T-helper 2 cell treated with Interferon-gamma antibody and Interleukin-4, amounts not matched to agents 5 μg/mL and 100 μg/mL, for 36 hours (primary cell): ENCODE results near the gene TRAPPC12.
"Not testable (repeated sequence)": the region's sequence is repeated elsewhere in the genome, so short reads cannot be mapped to it uniquely, and the experiment has no call there.

Experiments used
- DNase-seq: peaks from one replicate; pipeline ENCODE4 v3.0.0; 2021; ENCODE audit warnings: low spot score
- H3K27ac Mint-ChIP-seq: one replicate; pipeline ENCODE4 v1.8.0; 2021; ENCODE audit warnings: mild to moderate bottlenecking, mixed read lengths
- H3K27me3 Mint-ChIP-seq: one replicate; pipeline ENCODE4 v1.8.0; 2021; ENCODE audit warnings: low read depth, mixed read lengths
- H3K36me3 Mint-ChIP-seq: one replicate; pipeline ENCODE4 v1.8.0; 2021; ENCODE audit warnings: low read depth, mixed read lengths
- H3K4me1 Mint-ChIP-seq: one replicate; pipeline ENCODE4 v1.8.0; 2021; ENCODE audit warnings: low read depth, mixed read lengths
- H3K4me3 Mint-ChIP-seq: one replicate; pipeline ENCODE4 v1.8.0; 2022; ENCODE audit warnings: mild to moderate bottlenecking, moderate library complexity, mixed read lengths
- H3K9me3 Mint-ChIP-seq: one replicate; pipeline ENCODE4 v1.8.0; 2021; ENCODE audit warnings: mixed read lengths

Gene TRAPPC12

DNA sequence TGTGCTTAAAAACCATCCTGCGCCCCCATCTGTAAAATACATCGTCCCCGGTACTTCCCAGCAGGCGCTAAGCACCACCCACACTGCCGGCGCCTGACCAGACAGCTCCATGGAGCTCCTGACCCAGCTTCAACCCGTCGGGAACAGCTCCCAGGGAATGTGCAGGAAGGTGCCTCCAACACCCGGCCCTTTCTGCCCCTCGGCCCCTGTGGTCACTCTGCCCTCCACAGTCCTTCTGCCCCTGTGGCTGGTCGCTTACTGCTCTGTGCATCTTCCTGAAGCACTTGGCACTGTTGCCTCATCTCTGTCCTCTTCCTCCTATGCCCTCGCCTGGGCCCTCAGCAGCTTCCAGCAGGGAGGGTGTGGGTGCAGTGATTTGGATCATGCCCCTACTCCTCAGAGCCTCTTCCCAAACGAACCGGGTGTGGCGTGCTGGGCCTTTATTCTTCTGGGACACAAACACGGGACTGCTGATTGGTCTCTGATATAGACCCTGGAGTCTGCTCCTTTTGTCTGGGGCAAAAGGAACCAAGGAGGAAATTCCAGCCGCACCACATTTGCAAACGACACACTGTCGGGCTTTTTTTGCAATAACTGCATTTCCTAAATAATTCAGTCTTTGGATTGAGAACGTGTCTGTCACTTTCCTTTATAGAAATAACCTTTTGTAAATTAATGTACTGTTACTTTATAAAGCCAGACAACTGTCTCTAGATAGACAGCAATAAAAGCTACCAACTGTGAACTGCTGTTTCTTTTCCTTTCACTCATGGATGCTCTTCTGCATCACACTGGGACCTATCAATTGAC, 73.9 kb downstream of the TRAPPC12 start:
- Mint-ChIP-seq H3K9me3 (no peaks in the 10 kb centered on the region), H3K27ac (no peak overlapping the region), H3K27me3 (no peaks in the 10 kb centered on the region), H3K36me3 (peaks cover 23% of the 10 kb centered on the region), H3K4me1 (peaks cover 2% of the 10 kb centered on the region), H3K4me3 (no peak overlapping the region)
- DNase-seq, result no peak

DNA sequence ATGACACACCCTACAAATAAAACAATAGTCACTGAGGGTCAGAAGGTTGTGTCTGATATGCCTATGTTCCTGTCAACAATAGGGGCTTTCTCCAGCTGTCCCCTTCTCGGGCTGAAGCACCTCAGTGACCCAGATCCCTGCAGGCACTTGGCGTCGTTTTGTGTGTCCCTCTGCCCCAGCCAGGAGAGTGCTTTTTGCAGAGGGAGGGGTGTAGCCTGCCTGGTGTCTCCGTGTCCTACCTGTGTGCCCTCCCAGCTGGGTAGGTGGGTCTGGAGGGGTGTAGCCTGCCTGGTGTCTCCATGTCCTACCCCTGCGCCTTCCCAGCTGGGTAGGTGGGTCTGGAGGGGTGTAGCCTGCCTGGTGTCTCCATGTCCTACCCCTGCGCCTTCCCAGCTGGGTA, 74.5 kb downstream of the TRAPPC12 start:
- H3K27me3 Mint-ChIP-seq, H3K4me3 Mint-ChIP-seq, H3K9me3 Mint-ChIP-seq, DNase-seq, H3K27ac Mint-ChIP-seq, H3K4me1 Mint-ChIP-seq: not testable (repeated sequence)
- H3K36me3 Mint-ChIP-seq, result peaks cover 25% of the 10 kb centered on the region

- no peak overlapping the region for H3K27ac Mint-ChIP-seq
Measured at GRCh38 chr2:3454802-3455201, 75.3 kb downstream of the TRAPPC12 start.

GRCh38 chr2:3456125-3456524, 76.6 kb downstream of the TRAPPC12 start:
- DNase-seq, result no peak
- H3K27me3 Mint-ChIP-seq, result no peaks in the 10 kb centered on the region
- peaks cover 20% of the 10 kb centered on the region for H3K36me3 Mint-ChIP-seq
- no peaks in the 10 kb centered on the region for H3K9me3 Mint-ChIP-seq
- no peak overlapping the region for H3K4me3 Mint-ChIP-seq
- peaks cover 2% of the 10 kb centered on the region for H3K4me1 Mint-ChIP-seq
- no peak overlapping the region for H3K27ac Mint-ChIP-seq

More at GRCh38 chr2:3454802-3455201, 75.3 kb downstream of the TRAPPC12 start:
- H3K4me3 Mint-ChIP-seq, result no peak overlapping the region
- peaks cover 24% of the 10 kb centered on the region for H3K36me3 Mint-ChIP-seq
- DNase-seq, result no peak
- H3K4me1 Mint-ChIP-seq, result peaks cover 2% of the 10 kb centered on the region
- H3K9me3 Mint-ChIP-seq, result no peaks in the 10 kb centered on the region
- H3K27me3 Mint-ChIP-seq, result no peaks in the 10 kb centered on the region

- H3K9me3 Mint-ChIP-seq, result no peaks in the 10 kb centered on the region
- no peak for DNase-seq
- H3K36me3 Mint-ChIP-seq, result peaks cover 19% of the 10 kb centered on the region
- no peak overlapping the region for H3K27ac Mint-ChIP-seq
- H3K4me3 Mint-ChIP-seq, result no peak overlapping the region
- H3K27me3 Mint-ChIP-seq, result no peaks in the 10 kb centered on the region
- peaks cover 6% of the 10 kb centered on the region for H3K4me1 Mint-ChIP-seq
Measured at GRCh38 chr2:3457524-3458395, 78.3 kb downstream of the TRAPPC12 start.

GRCh38 chr2:3458396-3459184, 79.1 kb downstream of the TRAPPC12 start:
- Mint-ChIP-seq H3K4me3 (no peak overlapping the region), H3K27me3 (no peaks in the 10 kb centered on the region), H3K9me3 (no peaks in the 10 kb centered on the region), H3K36me3 (peaks cover 19% of the 10 kb centered on the region), H3K27ac (no peak overlapping the region), H3K4me1 (peaks cover 6% of the 10 kb centered on the region)
- no peak for DNase-seq

DNA sequence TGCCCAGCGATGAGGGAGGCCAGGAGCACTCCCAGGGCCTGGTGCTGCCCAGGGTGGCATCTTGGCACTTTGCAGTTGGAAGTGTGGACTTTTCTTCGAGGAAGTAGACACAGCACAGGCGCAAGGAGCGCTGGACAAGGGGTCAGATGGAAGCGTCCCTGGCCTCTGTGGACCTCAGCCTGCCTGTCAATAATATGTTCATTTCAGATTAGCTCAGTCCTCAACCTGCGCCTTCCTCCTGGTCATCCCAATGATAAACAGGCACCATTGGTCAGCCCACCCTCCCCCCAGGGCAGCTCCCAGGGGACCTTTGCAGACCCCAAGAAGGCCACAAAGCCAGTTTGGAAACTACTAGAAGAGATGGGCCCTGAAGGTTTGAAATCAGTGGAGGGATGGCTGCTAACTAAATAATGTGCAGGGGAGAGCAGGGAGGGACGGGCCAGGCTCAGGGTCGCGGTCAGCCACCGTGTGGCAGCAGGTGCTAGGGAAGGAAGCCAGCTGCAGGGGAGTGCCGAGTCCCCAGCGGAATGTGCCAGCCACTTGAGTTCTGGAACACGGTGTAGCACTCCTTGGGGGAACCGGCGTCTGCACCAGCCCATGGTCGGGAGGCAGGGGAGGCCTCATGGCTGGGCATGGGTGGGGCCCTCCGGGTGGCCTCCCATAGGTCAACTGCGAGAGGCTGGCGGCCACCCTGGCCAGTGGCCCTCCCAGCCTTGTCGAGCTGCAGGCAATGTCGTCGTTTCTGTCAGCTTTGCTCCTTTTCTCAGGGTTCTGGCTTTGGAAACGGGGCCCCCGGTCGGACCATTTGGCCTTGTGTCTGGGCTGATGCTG, 79.9 kb downstream of the TRAPPC12 start:
- no peak for DNase-seq
- H3K4me1 Mint-ChIP-seq, result peaks cover 6% of the 10 kb centered on the region
- no peak overlapping the region for H3K4me3 Mint-ChIP-seq
- no peaks in the 10 kb centered on the region for H3K9me3 Mint-ChIP-seq
- peaks cover 19% of the 10 kb centered on the region for H3K36me3 Mint-ChIP-seq
- no peak overlapping the region for H3K27ac Mint-ChIP-seq
- no peaks in the 10 kb centered on the region for H3K27me3 Mint-ChIP-seq

DNA sequence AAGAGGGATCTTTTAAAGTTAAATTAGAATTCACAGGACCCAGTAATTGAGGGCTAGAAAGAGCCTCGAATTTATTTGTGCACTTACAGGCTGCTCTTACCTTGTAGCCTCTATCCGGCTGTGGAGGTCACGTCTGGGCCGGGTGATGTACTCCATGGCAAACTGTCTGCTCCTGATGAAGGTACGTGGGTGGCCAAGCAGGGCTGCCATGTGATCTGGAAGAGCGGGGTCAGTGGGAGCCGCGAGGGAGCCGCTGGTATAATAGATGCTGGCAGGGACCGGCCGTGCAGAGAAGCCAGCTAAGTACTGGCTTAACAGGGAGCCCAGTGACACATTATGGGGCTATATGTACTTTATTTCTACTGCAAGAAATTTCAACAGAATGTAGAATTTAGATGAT, 80.7 kb downstream of the TRAPPC12 start:
- H3K27me3 Mint-ChIP-seq, result no peaks in the 10 kb centered on the region
- H3K9me3 Mint-ChIP-seq, result no peaks in the 10 kb centered on the region
- H3K36me3 Mint-ChIP-seq, result peaks cover 22% of the 10 kb centered on the region
- no peak overlapping the region for H3K4me3 Mint-ChIP-seq
- no peak overlapping the region for H3K27ac Mint-ChIP-seq
- H3K4me1 Mint-ChIP-seq, result peaks cover 6% of the 10 kb centered on the region
- no peak for DNase-seq

- Mint-ChIP-seq H3K27me3 (no peaks in the 10 kb centered on the region), H3K27ac (no peak overlapping the region), H3K9me3 (no peaks in the 10 kb centered on the region), H3K4me1 (peaks cover 5% of the 10 kb centered on the region), H3K36me3 (peaks cover 17% of the 10 kb centered on the region), H3K4me3 (no peak overlapping the region)
- no peak for DNase-seq
Measured at GRCh38 chr2:3460831-3461800, 81.6 kb downstream of the TRAPPC12 start.

DNA sequence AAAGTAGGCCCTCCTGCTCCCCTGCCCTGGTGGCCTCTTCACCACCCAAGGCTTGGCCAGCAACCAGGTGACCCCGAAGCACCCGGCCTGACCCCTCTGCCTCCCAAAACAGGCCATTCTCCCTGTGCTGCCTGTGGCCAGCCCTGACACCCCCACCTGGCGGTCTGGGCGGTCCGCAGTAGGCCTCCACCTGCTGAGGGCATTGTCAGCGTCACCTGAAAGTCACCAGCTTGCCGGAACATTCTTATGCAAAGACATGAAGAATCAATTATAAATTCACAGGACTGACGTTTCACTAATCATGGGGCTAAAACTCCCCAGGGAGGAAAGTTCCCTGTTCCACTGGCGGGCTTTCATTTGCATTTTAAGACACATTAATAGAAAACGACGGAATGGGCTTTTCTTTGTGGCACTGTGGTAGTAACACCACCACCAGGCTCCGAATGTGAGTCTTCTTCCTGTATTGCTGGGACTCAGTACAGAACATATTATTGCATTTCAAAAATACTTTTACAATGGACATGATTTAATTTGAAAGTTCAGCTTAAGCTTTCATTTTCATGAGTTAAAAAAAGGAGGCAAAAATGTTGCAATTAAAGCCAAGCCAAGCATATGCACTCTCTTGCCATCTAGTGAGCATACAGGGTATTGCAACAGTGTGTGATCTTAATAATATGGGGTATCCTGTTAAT, 82.5 kb downstream of the TRAPPC12 start:
- no peak for DNase-seq
- H3K36me3 Mint-ChIP-seq, result peaks cover 13% of the 10 kb centered on the region
- H3K27ac Mint-ChIP-seq, result peak overlapping the region; percentile 36
- H3K4me3 Mint-ChIP-seq, result no peak overlapping the region
- no peaks in the 10 kb centered on the region for H3K9me3 Mint-ChIP-seq
- peaks cover 5% of the 10 kb centered on the region for H3K4me1 Mint-ChIP-seq
- no peaks in the 10 kb centered on the region for H3K27me3 Mint-ChIP-seq

- no peak overlapping the region for H3K27ac Mint-ChIP-seq
Measured at GRCh38 chr2:3462493-3463104, 83.1 kb downstream of the TRAPPC12 start.

More at GRCh38 chr2:3462493-3463104, 83.1 kb downstream of the TRAPPC12 start:
- no peak overlapping the region for H3K4me3 Mint-ChIP-seq
- H3K9me3 Mint-ChIP-seq, result no peaks in the 10 kb centered on the region
- H3K27me3 Mint-ChIP-seq, result no peaks in the 10 kb centered on the region
- peaks cover 11% of the 10 kb centered on the region for H3K36me3 Mint-ChIP-seq
- H3K4me1 Mint-ChIP-seq, result peaks cover 5% of the 10 kb centered on the region
- no peak for DNase-seq
